A549 (cell line): ENCODE measurements around the gene ATG3.

ENCODE experiments used
- BHLHE40 ChIP-seq: IDR thresholded peaks from 2 replicates; pipeline ENCODE4 v1.6.1; 2012; ENCODE audit warnings: low read depth, low read length, inconsistent platforms
- CTCF ChIP-seq: fragments of >200 bp; sonication (Bioruptor Twin); formaldehyde crosslinking; IDR thresholded peaks from 3 replicates; pipeline ENCODE4 v1.5.1; 2016
- ZNF302 ChIP-seq: fragments of 250-450 bp; sonication (Bioruptor Pico); IDR thresholded peaks from 2 replicates; pipeline ENCODE4 v1.9.0; 2021; ENCODE audit warnings: inconsistent platforms, mild to moderate bottlenecking, moderate library complexity

DNA sequence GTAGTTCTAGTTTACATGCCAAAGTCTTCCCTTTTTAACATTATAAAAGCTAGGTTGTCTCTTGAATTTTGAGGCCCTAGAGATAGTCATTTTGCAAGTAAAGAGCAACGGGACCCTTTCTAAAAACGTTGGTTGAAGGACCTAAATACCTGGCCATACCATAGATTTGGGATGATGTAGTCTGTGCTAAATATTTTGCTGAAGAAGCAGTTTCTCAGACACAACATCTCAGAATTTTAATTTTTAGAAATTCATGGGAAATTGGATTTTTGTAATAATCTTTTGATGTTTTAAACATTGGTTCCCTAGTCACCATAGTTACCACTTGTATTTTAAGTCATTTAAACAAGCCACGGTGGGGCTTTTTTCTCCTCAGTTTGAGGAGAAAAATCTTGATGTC, 21.3 kb upstream of the ATG3 start:
- TF ChIP-seq ZNF302 = no peak
- no peak for TF ChIP-seq CTCF
- no peak for TF ChIP-seq BHLHE40
